K562 (cell line): ENCODE results near the gene SMURF1.

Experiments used
- FOSL1 ChIP-seq: fragments of 200-800 bp; sonication (Bioruptor generic); conservative IDR thresholded peaks from 2 replicates; pipeline ENCODE4 v1.6.1; 2016; ENCODE audit warnings: missing genetic modification characterization, missing compliant biosample characterization
- FOXK2 ChIP-seq, 2 experiments: fragments of 450-650 bp; IDR thresholded peaks in 1 of 2; conservative IDR thresholded peaks in 1 of 2; 2 replicates each; pipeline ENCODE4 v1.6.1; 2016; ENCODE audit warnings: low read depth in 2 of 2, mild to moderate bottlenecking in 1 of 2
- FOXM1 ChIP-seq, 2 experiments: fragments of 450-650 bp in 1 of 2; sonication (generic) in 1 of 2; formaldehyde crosslinking in 1 of 2; IDR thresholded peaks; 2 replicates each; pipeline versions ENCODE4 v1.6.1 to v1.9.0; 2017 to 2022; ENCODE audit warnings: low read depth in 2 of 2, mild to moderate bottlenecking in 2 of 2, missing genetic modification reagents in 1 of 2, moderate library complexity in 1 of 2
- GABPB1 ChIP-seq: sonication (generic); formaldehyde crosslinking; IDR thresholded peaks from 2 replicates; pipeline ENCODE4 v1.8.0; 2022; ENCODE audit warnings: mild to moderate bottlenecking, missing genetic modification reagents
- NCOA1 ChIP-seq: fragments of 450-650 bp; IDR thresholded peaks from 2 replicates; pipeline ENCODE4 v1.6.1; 2016; ENCODE audit warnings: low read depth
- NFE2 ChIP-seq: IDR thresholded peaks from 2 replicates; pipeline ENCODE4 v1.6.1; 2014; ENCODE audit warnings: antibody characterized with exemption, low read depth
- POLR2A ChIP-seq: fragments of 450-650 bp; conservative IDR thresholded peaks from 2 replicates; pipeline ENCODE4 v1.6.1; 2016
- SLC30A9 ChIP-seq: fragments of 250-450 bp; sonication (Bioruptor Pico); IDR thresholded peaks from 2 replicates; pipeline ENCODE4 v1.8.0; 2022; ENCODE audit warnings: mild to moderate bottlenecking, moderate library complexity
- SOX6 ChIP-seq: fragments of 450-650 bp; IDR thresholded peaks from 2 replicates; pipeline ENCODE4 v1.6.1; 2014; ENCODE audit warnings: mild to moderate bottlenecking
- SP2 ChIP-seq: IDR thresholded peaks from 2 replicates; pipeline ENCODE4 v1.6.1; 2011; ENCODE audit warnings: mild to moderate bottlenecking, low read depth, low read length, moderate library complexity; ENCODE audit not compliant: poor library complexity, severe bottlenecking; ENCODE audit errors: extremely low read depth
- TBP ChIP-seq: optimal IDR thresholded peaks from 2 replicates; pipeline ENCODE3; 2011; ENCODE audit warnings: low read depth, low read length, improper control_type of control experiment
- ZNF431 ChIP-seq: sonication (generic); formaldehyde crosslinking; IDR thresholded peaks from 2 replicates; pipeline ENCODE4 v1.8.0; 2022; ENCODE audit warnings: mild to moderate bottlenecking, missing genetic modification reagents
- TF ChIP-seq, protein P1 (sequence below), 3 experiments: IDR thresholded peaks in 2 of 3; conservative IDR thresholded peaks in 1 of 3; 2 replicates each; pipeline ENCODE4 v1.5.1; 2011 to 2012; ENCODE audit warnings: low read length in 3 of 3, mild to moderate bottlenecking in 3 of 3, control low read depth in 2 of 3, improper control_type of control experiment in 1 of 3, inconsistent platforms in 1 of 3, low read depth in 1 of 3, mixed read lengths in 1 of 3, moderate library complexity in 1 of 3; ENCODE audit not compliant: insufficient read depth in 2 of 3
- TF ChIP-seq, protein P2 (sequence below), 2 experiments: IDR thresholded peaks; 2 replicates each; pipeline ENCODE4 v1.6.1; 2012; ENCODE audit warnings: improper control_type of control experiment in 2 of 2, low read depth in 2 of 2, low read length in 2 of 2, borderline replicate concordance in 1 of 2

DNA sequence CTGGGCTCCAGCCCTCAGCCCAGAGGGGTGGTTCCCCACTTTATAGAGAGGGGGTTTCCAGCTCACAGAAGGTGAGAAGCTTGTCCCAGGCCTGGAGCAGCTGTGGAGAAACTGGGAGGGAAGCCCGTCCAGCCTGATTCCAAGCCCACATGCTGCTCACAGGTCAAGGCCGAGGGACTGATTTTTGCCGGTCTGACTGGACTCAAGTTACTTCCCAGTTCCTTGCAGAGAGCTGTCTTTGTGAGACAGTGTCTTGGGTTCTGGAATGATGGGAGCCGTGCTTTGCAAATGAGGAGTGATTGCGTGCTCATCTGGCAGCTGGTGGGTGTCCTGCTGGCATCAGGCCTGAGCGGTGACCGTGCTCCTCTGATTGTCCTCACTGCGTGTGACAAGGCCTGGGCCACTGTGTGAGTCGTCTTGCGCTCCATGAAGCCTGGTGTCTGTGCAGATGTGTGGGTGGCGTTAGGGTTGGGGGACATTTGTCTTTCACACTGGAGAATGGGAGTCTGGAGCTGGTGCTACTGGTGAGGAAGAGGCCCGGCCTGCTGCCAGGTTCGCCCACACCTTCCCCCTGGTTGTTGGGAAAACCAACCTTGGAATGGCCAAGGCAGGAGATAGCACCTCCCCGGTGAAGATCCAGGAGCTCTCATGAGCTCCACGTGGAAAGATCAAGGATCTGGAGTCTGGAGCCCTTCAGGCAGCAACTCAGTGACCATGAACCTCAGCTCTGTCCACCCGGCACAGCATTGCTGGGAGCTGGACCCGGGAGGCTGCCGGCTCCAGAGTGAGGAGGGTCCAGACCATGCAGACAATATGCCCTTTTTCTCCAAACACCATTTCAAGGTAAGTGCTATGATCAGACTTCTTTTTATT lies 129.6 kb downstream of the SMURF1 start:
- TF ChIP-seq, protein P1, sequence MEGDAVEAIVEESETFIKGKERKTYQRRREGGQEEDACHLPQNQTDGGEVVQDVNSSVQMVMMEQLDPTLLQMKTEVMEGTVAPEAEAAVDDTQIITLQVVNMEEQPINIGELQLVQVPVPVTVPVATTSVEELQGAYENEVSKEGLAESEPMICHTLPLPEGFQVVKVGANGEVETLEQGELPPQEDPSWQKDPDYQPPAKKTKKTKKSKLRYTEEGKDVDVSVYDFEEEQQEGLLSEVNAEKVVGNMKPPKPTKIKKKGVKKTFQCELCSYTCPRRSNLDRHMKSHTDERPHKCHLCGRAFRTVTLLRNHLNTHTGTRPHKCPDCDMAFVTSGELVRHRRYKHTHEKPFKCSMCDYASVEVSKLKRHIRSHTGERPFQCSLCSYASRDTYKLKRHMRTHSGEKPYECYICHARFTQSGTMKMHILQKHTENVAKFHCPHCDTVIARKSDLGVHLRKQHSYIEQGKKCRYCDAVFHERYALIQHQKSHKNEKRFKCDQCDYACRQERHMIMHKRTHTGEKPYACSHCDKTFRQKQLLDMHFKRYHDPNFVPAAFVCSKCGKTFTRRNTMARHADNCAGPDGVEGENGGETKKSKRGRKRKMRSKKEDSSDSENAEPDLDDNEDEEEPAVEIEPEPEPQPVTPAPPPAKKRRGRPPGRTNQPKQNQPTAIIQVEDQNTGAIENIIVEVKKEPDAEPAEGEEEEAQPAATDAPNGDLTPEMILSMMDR (IDR thresholded peaks at IDR 0.05 in 2 of 3, conservative IDR thresholded peaks at IDR 0.05 in 1 of 3; ENCODE audit: insufficient read depth in 2 of 3, low read depth in 1 of 3, low read length in 3 of 3), result no peak
- TF ChIP-seq POLR2A, result 0 out of 2 replicates have a peak, but pooled peaks have one; percentile 26
- TF ChIP-seq SP2, result no peak
- TF ChIP-seq FOXK2 (conservative IDR thresholded peaks at IDR 0.05 in 1 of 2, IDR thresholded peaks at IDR 0.05 in 1 of 2; ENCODE audit: low read depth in 2 of 2), result no peak
- TF ChIP-seq TBP, result no peak
- no peak for TF ChIP-seq SLC30A9
- TF ChIP-seq, protein P2, sequence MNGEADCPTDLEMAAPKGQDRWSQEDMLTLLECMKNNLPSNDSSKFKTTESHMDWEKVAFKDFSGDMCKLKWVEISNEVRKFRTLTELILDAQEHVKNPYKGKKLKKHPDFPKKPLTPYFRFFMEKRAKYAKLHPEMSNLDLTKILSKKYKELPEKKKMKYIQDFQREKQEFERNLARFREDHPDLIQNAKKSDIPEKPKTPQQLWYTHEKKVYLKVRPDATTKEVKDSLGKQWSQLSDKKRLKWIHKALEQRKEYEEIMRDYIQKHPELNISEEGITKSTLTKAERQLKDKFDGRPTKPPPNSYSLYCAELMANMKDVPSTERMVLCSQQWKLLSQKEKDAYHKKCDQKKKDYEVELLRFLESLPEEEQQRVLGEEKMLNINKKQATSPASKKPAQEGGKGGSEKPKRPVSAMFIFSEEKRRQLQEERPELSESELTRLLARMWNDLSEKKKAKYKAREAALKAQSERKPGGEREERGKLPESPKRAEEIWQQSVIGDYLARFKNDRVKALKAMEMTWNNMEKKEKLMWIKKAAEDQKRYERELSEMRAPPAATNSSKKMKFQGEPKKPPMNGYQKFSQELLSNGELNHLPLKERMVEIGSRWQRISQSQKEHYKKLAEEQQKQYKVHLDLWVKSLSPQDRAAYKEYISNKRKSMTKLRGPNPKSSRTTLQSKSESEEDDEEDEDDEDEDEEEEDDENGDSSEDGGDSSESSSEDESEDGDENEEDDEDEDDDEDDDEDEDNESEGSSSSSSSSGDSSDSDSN (IDR thresholded peaks at IDR 0.05; ENCODE audit: borderline replicate concordance in 1 of 2, low read depth in 2 of 2, low read length in 2 of 2), result no peak
- TF ChIP-seq FOXM1 (IDR thresholded peaks at IDR 0.05; ENCODE audit: low read depth), result no peak
- TF ChIP-seq FOXM1 (CRISPR knock-in tag; IDR thresholded peaks at IDR 0.05; ENCODE audit: low read depth), result no peak
- TF ChIP-seq GABPB1 (CRISPR knock-in tag), result no peak
- TF ChIP-seq ZNF431 (CRISPR knock-in tag), result no peak
- TF ChIP-seq NFE2, result no peak
- no peak for TF ChIP-seq SOX6
- TF ChIP-seq NCOA1, result no peak
- no peak for TF ChIP-seq FOSL1
